SK-N-MC (cell line): ENCODE measurements around the gene PACRG.

Source experiments
- EZH2 ChIP-seq: fragments of 200-600 bp; sonication (generic); IDR thresholded peaks from one replicate; pipeline ENCODE4 v1.6.1; 2017; ENCODE audit warnings: antibody characterized with exemption
- FOXP2 ChIP-seq: optimal IDR thresholded peaks from 2 replicates; pipeline ENCODE3; 2011; ENCODE audit warnings: mild to moderate bottlenecking, moderate library complexity; ENCODE audit not compliant: insufficient read depth; ENCODE audit errors: extremely low read length, control extremely low read depth
- POLR2AphosphoS5 ChIP-seq: IDR thresholded peaks from 2 replicates; pipeline ENCODE4 v1.6.1; 2012; ENCODE audit warnings: mild to moderate bottlenecking, low read depth, low read length, borderline replicate concordance

GRCh38 chr6:163333038-163333437 lies 605.3 kb downstream of the PACRG start:
- TF ChIP-seq EZH2 (no peak), POLR2AphosphoS5 (no peak), FOXP2 (no peak)
